DOHH2 (cell line): Measurements from ENCODE around the gene GRAMD1C.

Experiments
- EZH2phosphoT487 ChIP-seq: fragments of 200-600 bp; sonication (generic); IDR thresholded peaks from 2 replicates; pipeline ENCODE4 v1.6.1; 2017; ENCODE audit warnings: borderline replicate concordance, mild to moderate bottlenecking, antibody characterized with exemption, low read length, moderate library complexity, mixed read lengths
- TF ChIP-seq, protein P1 (sequence below): fragments of 200-600 bp; sonication (generic); IDR thresholded peaks from one replicate; pipeline ENCODE4 v1.5.1; 2014; ENCODE audit warnings: antibody characterized with exemption, mild to moderate bottlenecking, low read depth, low read length; ENCODE audit not compliant: poor library complexity, severe bottlenecking

DNA sequence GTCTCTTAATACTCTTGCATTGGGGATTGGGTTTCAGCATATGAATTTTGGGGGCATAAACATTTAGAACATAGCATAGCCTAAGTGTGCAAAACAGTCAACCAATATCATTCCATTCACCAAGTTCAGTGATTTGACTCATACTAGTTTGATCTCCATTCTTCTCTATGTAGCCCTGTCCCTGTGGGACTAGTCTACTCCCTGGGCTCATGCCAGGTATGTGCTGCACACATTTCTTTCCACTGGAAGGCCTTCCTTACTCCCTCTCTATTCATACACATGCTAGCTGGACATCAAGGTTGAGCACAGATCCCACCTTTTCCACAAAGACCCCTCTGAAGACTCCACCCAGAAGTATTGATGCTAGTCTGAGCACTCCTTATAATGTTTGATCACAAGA lies 114.3 kb downstream of the GRAMD1C start:
- TF ChIP-seq, protein P1, sequence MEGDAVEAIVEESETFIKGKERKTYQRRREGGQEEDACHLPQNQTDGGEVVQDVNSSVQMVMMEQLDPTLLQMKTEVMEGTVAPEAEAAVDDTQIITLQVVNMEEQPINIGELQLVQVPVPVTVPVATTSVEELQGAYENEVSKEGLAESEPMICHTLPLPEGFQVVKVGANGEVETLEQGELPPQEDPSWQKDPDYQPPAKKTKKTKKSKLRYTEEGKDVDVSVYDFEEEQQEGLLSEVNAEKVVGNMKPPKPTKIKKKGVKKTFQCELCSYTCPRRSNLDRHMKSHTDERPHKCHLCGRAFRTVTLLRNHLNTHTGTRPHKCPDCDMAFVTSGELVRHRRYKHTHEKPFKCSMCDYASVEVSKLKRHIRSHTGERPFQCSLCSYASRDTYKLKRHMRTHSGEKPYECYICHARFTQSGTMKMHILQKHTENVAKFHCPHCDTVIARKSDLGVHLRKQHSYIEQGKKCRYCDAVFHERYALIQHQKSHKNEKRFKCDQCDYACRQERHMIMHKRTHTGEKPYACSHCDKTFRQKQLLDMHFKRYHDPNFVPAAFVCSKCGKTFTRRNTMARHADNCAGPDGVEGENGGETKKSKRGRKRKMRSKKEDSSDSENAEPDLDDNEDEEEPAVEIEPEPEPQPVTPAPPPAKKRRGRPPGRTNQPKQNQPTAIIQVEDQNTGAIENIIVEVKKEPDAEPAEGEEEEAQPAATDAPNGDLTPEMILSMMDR, result no peak
- no peak for TF ChIP-seq EZH2phosphoT487
